K562 (cell line): Measurements from ENCODE around the gene NCCRP1. TPM values are rescaled to one million over a fixed set of nuclear protein-coding genes. Genes with fewer than 3 reads are reported as not detected.

Experiments
- ATAC-seq: fragments of 200-7000 bp; cut with Tn5 transposase; 3 replicates; pipeline ENCODE4 v1.9.1; 2020; ENCODE audit warnings: moderate library complexity
- BruUV-seq: library from RNA; stranded (reverse); fragments of 400-500 nt; replicated peaks from 2 replicates; lab custom pipeline; 2021; lab: Mats Ljungman, UMichigan
- CTCF ChIA-PET: fragments of 300-600 bp; formaldehyde crosslinking; extraction: SDS; loops from one replicate; lab custom pipeline; 2021; ENCODE audit warnings: low intra/inter-chr PET ratio; lab: Yijun Ruan, JAX
- POLR2A ChIA-PET: fragments of 300-600, 350-650 bp; sonication (Branson Sonifier 250); formaldehyde crosslinking; extraction: SDS; loops from one replicate; lab custom pipeline; 2021; ENCODE audit warnings: antibody characterized with exemption, inconsistent platforms; lab: Yijun Ruan, JAX
- DNase-seq, 4 experiments: peaks; one replicate each; pipeline versions ENCODE4 v3.0.0 to v3.0.0-alpha.2; 2011 to 2018; ENCODE audit warnings: low spot score in 3 of 4, mixed read lengths in 3 of 4; ENCODE audit errors: extremely low read depth in 1 of 4
- FAIRE-seq: peaks from 2 replicates; lab custom pipeline; 2011; peaks lifted over from hg19 to GRCh38; lab: Jason Lieb, UNC
- H2AFZ ChIP-seq: 2 replicates; pipeline ENCODE4 v1.6.0; 2011; ENCODE audit warnings: low read depth, low read length, control low read depth, inconsistent platforms
- H3K27ac ChIP-seq: fragments of 200-600 bp; 3 replicates; pipeline ENCODE4 v1.8.0; 2011; ENCODE audit warnings: low read depth, mild to moderate bottlenecking, control low read depth, inconsistent platforms, low read length, moderate library complexity, mixed read lengths; ENCODE audit errors: extremely low read depth
- H3K27me3 ChIP-seq, 2 experiments: fragments of 300-600 bp in 1 of 2; 2 replicates in 1 of 2; 3 replicates in 1 of 2; pipeline versions ENCODE4 v1.6.0 to v1.8.0; 2011; ENCODE audit warnings: inconsistent platforms in 2 of 2, low read length in 2 of 2, mild to moderate bottlenecking in 1 of 2, mixed read lengths in 1 of 2, moderate library complexity in 1 of 2; ENCODE audit not compliant: control insufficient read depth in 2 of 2, insufficient read depth in 2 of 2
- H3K36me3 ChIP-seq: fragments of 300-600 bp; 3 replicates; pipeline ENCODE4 v1.8.0; 2011; ENCODE audit warnings: mild to moderate bottlenecking, low read length, inconsistent platforms; ENCODE audit not compliant: control insufficient read depth, insufficient read depth
- H3K4me1 ChIP-seq, 2 experiments: fragments of 200-600 bp in 1 of 2; replicated peaks in 1 of 2; 2 replicates in 1 of 2; 3 replicates in 1 of 2; pipeline versions ENCODE4 v1.5.1 to v1.8.0; 2011; ENCODE audit warnings: inconsistent platforms in 2 of 2, low read length in 2 of 2, mild to moderate bottlenecking in 1 of 2, mixed read lengths in 1 of 2, moderate library complexity in 1 of 2; ENCODE audit not compliant: control insufficient read depth in 2 of 2, insufficient read depth in 2 of 2
- H3K4me2 ChIP-seq: 2 replicates; pipeline ENCODE4 v1.6.1; 2011; ENCODE audit warnings: low read length, control low read depth, inconsistent platforms, mixed read lengths; ENCODE audit not compliant: insufficient read depth
- H3K4me3 ChIP-seq: fragments of 200-600 bp; sonication (generic), shearing (Covaris generic); 2 replicates; pipeline ENCODE4 v1.5.1; 2016; ENCODE audit warnings: control low read depth, inconsistent platforms
- H3K79me2 ChIP-seq: fragments of 200-600 bp; 3 replicates; pipeline ENCODE4 v1.8.0; 2011; ENCODE audit warnings: low read length, inconsistent platforms; ENCODE audit not compliant: control insufficient read depth, insufficient read depth
- H3K9ac ChIP-seq, 2 experiments: 2 replicates each; pipeline versions ENCODE4 v1.6.0 to v1.6.1; 2011; ENCODE audit warnings: low read depth in 2 of 2, low read length in 2 of 2, control low read depth in 1 of 2, inconsistent platforms in 1 of 2, mild to moderate bottlenecking in 1 of 2, mixed read lengths in 1 of 2; ENCODE audit not compliant: insufficient read depth in 1 of 2
- H3K9me1 ChIP-seq: one replicate; pipeline ENCODE4 v1.6.0; 2011; ENCODE audit warnings: inconsistent platforms, mild to moderate bottlenecking, low read length, moderate library complexity; ENCODE audit not compliant: control insufficient read depth, insufficient read depth
- H3K9me3 ChIP-seq: replicated peaks from 2 replicates; pipeline ENCODE4 v1.5.1; 2011; ENCODE audit warnings: low read depth, low read length, inconsistent platforms; ENCODE audit not compliant: control insufficient read depth, insufficient read depth
- H4K20me1 ChIP-seq: replicated peaks from 2 replicates; pipeline ENCODE4 v1.6.1; 2011; ENCODE audit warnings: low read length, inconsistent platforms, mixed read lengths; ENCODE audit not compliant: control insufficient read depth, insufficient read depth
- CHCHD3 ChIP-seq: fragments of 250-450 bp; sonication (Bioruptor Pico); IDR thresholded peaks from 2 replicates; pipeline ENCODE4 v2.1.2; 2022; ENCODE audit warnings: mild to moderate bottlenecking
- CTCF ChIP-seq, 3 experiments: IDR thresholded peaks in 2 of 3; conservative IDR thresholded peaks in 1 of 3; 2 replicates each; pipeline ENCODE4 v1.5.1; 2011 to 2012; ENCODE audit warnings: low read length in 3 of 3, mild to moderate bottlenecking in 3 of 3, control low read depth in 2 of 3, improper control_type of control experiment in 1 of 3, inconsistent platforms in 1 of 3, low read depth in 1 of 3, mixed read lengths in 1 of 3, moderate library complexity in 1 of 3; ENCODE audit not compliant: insufficient read depth in 2 of 3
- KDM1A ChIP-seq, 2 experiments: fragments of 450-650 bp; IDR thresholded peaks; 2 replicates each; pipeline ENCODE4 v1.6.1; 2016; ENCODE audit warnings: mild to moderate bottlenecking in 2 of 2
- MCM2 ChIP-seq: fragments of 450-650 bp; IDR thresholded peaks from 2 replicates; pipeline ENCODE4 v1.6.1; 2017; ENCODE audit warnings: low read depth, mild to moderate bottlenecking
- MLLT1 ChIP-seq, 2 experiments: fragments of 450-650 bp; IDR thresholded peaks; 2 replicates each; pipeline ENCODE4 v1.6.1; 2016
- SMARCA4 ChIP-seq: fragments of 450-650 bp; IDR thresholded peaks from 2 replicates; pipeline ENCODE4 v1.6.1; 2016
- SRSF7 ChIP-seq: fragments of 200-400 bp; formaldehyde crosslinking; optimal IDR thresholded peaks from 2 replicates; pipeline ENCODE3; 2017; ENCODE audit warnings: mild to moderate bottlenecking, low read depth, low read length
- TAF9B ChIP-seq: fragments of 450-650 bp; IDR thresholded peaks from 2 replicates; pipeline ENCODE4 v1.6.1; 2018; ENCODE audit warnings: mild to moderate bottlenecking; ENCODE audit not compliant: partially characterized antibody
- ZNF165 ChIP-seq: fragments of 250-450 bp; sonication (Bioruptor Pico); IDR thresholded peaks from 2 replicates; pipeline ENCODE4 v1.4.0; 2020; ENCODE audit warnings: borderline replicate concordance
- ZNF263 ChIP-seq: sonication (generic); formaldehyde crosslinking; IDR thresholded peaks from 2 replicates; pipeline ENCODE4 v1.8.0; 2022; ENCODE audit warnings: mild to moderate bottlenecking, missing genetic modification reagents, borderline replicate concordance
- ZNF696 ChIP-seq: fragments of 250-450 bp; sonication (Bioruptor Pico); conservative IDR thresholded peaks from 2 replicates; pipeline ENCODE4 v1.4.0; 2020; ENCODE audit warnings: mild to moderate bottlenecking, moderate library complexity
- ZNF79 ChIP-seq: fragments of 250-450 bp; sonication (Bioruptor Pico); IDR thresholded peaks from 2 replicates; pipeline ENCODE4 v1.4.0; 2020; ENCODE audit warnings: low read depth, mild to moderate bottlenecking, moderate library complexity
- ZZZ3 ChIP-seq: fragments of 450-650 bp; IDR thresholded peaks from 2 replicates; pipeline ENCODE4 v1.6.1; 2016; ENCODE audit warnings: antibody characterized with exemption, mild to moderate bottlenecking, moderate library complexity
- WGBS: fragments of 100-300 bp; shearing (Covaris generic); methylation state at CpG from one replicate; pipeline ENCODE4 v1.1.6; 2016; ENCODE audit warnings: low coverage, mixed read lengths; ENCODE audit not compliant: insufficient coverage; ENCODE audit errors: missing lambda C conversion rate; 5-methylcytosine and 5-hydroxymethylcytosine counted together
- in situ Hi-C: fragments of 300-500 bp; cut with MboI; formaldehyde crosslinking; loops from 4 replicates; pipeline ENCODE4 v1.15.0; 2018; ENCODE audit warnings: inconsistent platforms, mixed read lengths
- intact Hi-C: fragments of 100-400 bp; cut with micrococcal nuclease; formaldehyde crosslinking; loops from 2 replicates; pipeline ENCODE4 v1.14.2; 2022
- polyA plus RNA-seq, 8 experiments: library from polyadenylated mRNA; depleted of rRNA in 4 of 8; stranded (reverse) in 5 of 8; unstranded in 3 of 8; fragments of >200 nt; fragmentation: Nextera tagmentation in 2 of 8; fragmentation: Illumina TruSeq in 1 of 8; extraction: Ambion mirVana in 2 of 8; extraction: Trizol in 1 of 8; gene quantifications; 2 replicates each; pipeline versions ENCODE4 v1.2.1 to v1.2.3, GENCODE V29; 2011 to 2014; ENCODE audit warnings: inconsistent platforms in 1 of 8, missing spikeins in 1 of 8
- total RNA-seq, 7 experiments: library from RNA; depleted of rRNA in 6 of 7; stranded (reverse); fragments of >200 nt in 6 of 7; fragmentation: Illumina TruSeq in 2 of 7; extraction: Trizol in 2 of 7; gene quantifications; 2 replicates each; pipeline versions ENCODE4 v1.2.1 to v1.2.3, GENCODE V29; 2011 to 2021; ENCODE audit warnings: low replicate concordance in 1 of 7

The NCCRP1 gene
- total and polyA plus RNA-seq, 9 of the 15 experiments (the other 6 are each of a cell fraction or from before 2014, with no cell fraction given): 0.05 TPM; not detected in 8

GRCh38 chr19:39199025-39199424 is 2.3 kb downstream of the NCCRP1 start:
- POLR2A ChIA-PET: interaction anchor here (0.6 to 1.1 kb wide), 3 partner anchors 13 to 151 kb away, joined by 3 read pairs; no protein-coding TSS in a partner anchor
- peaks cover 3 to 27% of the 10 kb centered on the region in 2 experiments; a peak in 2 of 5 replicates for H3K27me3 ChIP-seq
- TF ChIP-seq MLLT1 (IDR thresholded peaks at IDR 0.05) (no peak), ZNF696 (CRISPR knock-in tag) (no peak), MCM2 (no peak), CHCHD3 (CRISPR knock-in tag) (no peak), SRSF7 (no peak), KDM1A (IDR thresholded peaks at IDR 0.05) (no peak), SMARCA4 (no peak), TAF9B (no peak), ZZZ3 (no peak), ZNF263 (CRISPR knock-in tag) (no peak), ZNF165 (CRISPR knock-in tag) (no peak), CTCF (IDR thresholded peaks at IDR 0.05 in 2 of 3, conservative IDR thresholded peaks at IDR 0.05 in 1 of 3; ENCODE audit: insufficient read depth in 2 of 3, low read depth in 1 of 3, low read length in 3 of 3) (no peak), ZNF79 (CRISPR knock-in tag) (no peak)
- TF ChIP-seq, all 486 proteins: peak for 0

More at GRCh38 chr19:39199025-39199424, 2.3 kb downstream of the NCCRP1 start:
- WGBS: 42% methylated on average over 11 of the region's 11 CpGs
- ATAC-seq (peak; percentile 31; the same call in 2 of the 3 replicates), DNase-seq (peak in 1 of 4 experiments; percentile 36), FAIRE-seq (no peak)
- no peak overlapping the region for H3K27ac ChIP-seq
- H4K20me1 ChIP-seq: 0 out of 2 replicates have a peak, but pooled peaks cover 4% of the 10 kb centered on the region
- BruUV-seq: no TSS peak
- no peaks in the 10 kb centered on the region for H3K9me3 ChIP-seq
- peak overlapping the region in 1 of 2 experiments; percentile 18; a peak in 2 of 4 replicates for H3K9ac ChIP-seq
- CTCF ChIA-PET: no interaction called here
- H3K36me3 ChIP-seq: no peaks in the 10 kb centered on the region
- H3K79me2 ChIP-seq: no peaks in the 10 kb centered on the region
- H3K4me2 ChIP-seq: no peak overlapping the region
- intact Hi-C loops (no loop called here), in situ Hi-C loops (loop anchor here (5.0 kb wide), 1 partner anchor 232 kb away; no protein-coding TSS in a partner anchor)
- no peak overlapping the region for H2AFZ ChIP-seq
- H3K9me1 ChIP-seq: no peaks in the 10 kb centered on the region
- H3K4me1 ChIP-seq: peaks cover 8 to 65% of the 10 kb centered on the region in 2 experiments
- no peak overlapping the region for H3K4me3 ChIP-seq
